ENCODE measurements around the gene BDP1. TPM values are rescaled to one million over a fixed set of nuclear protein-coding genes. Genes with fewer than 3 reads are reported as not detected.

BDP1 gene
- polyA plus RNA-seq, 1 donor from 2014 or later: 83.7 TPM

DNA sequence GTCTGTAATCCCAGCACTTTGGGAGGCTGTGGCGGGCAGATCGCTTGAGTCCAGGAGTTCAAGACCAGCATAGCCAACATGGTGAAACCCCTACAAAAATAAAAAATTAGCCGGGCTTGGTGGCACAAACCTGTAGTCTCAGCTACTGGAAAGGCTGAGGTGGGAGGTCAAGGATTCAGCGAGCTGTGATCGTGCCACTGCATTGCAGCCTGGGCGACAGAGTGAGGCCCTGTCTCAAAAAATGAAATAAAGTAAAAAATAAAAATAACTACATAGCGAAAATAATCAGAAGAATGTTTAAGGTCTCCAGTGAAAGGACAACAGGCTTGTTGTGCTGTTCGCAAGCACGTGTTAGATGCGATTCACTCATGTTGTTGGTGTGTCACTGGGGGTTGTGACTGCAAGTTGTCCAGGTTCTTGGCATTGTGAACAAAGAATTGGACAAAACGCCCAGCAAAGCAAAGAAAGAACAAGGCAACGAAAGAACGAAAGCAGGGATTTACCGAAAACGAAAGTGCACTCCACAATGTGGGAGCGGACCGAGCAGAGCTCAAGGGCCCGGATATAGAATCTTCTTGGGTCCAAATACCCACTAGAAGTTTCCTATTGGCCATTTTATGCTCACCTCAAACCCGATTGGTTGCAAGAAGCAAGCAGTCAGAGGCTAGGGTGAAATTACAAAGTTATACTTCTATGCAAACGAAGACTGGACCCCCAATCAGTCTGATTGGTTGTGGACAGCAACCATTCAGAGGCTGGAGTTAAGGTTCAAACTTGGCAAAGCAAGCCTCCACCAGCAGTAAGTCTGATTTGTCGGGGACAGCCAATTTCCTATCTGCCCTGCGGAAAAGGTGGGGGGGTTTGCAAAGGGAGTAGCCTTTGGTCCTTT lies 130.8 kb downstream of the BDP1 start:
- TF ChIP-seq REST (IDR thresholded peaks at IDR 0.05; ENCODE audit: borderline replicate concordance): no peak
- TF ChIP-seq EZH2 (IDR thresholded peaks at IDR 0.05; ENCODE audit: borderline replicate concordance, insufficient read depth, low read length, poor library complexity, severe bottlenecking): no peak
- TF ChIP-seq POLR2AphosphoS5 (IDR thresholded peaks at IDR 0.05): no peak
- no peak for TF ChIP-seq CTCF (IDR thresholded peaks at IDR 0.05; ENCODE audit: poor library complexity, severe bottlenecking)
- no peak for TF ChIP-seq TAF1 (IDR thresholded peaks at IDR 0.05; ENCODE audit: low read depth)
- TF ChIP-seq EP300 (conservative IDR thresholded peaks at IDR 0.05; ENCODE audit: poor library complexity, severe bottlenecking): no peak
- no peak for TF ChIP-seq RAD21 (conservative IDR thresholded peaks at IDR 0.05)
- no peak for TF ChIP-seq SMC3 (conservative IDR thresholded peaks at IDR 0.05; ENCODE audit: poor library complexity)
- TF ChIP-seq MXI1 (conservative IDR thresholded peaks at IDR 0.05; ENCODE audit: poor library complexity, severe bottlenecking): no peak
- Histone ChIP-seq H2AFZ (ENCODE audit: low read depth, low read length) (peak overlapping the region; percentile 80), H3K9me3 (ENCODE audit: low read length) (no peaks in the 10 kb centered on the region), H3K79me2 (replicated peaks; ENCODE audit: insufficient read depth, low read length) (no peaks in the 10 kb centered on the region), H3F3A (ENCODE audit: insufficient read depth, low read length, poor library complexity, severe bottlenecking) (no peaks in the 10 kb centered on the region), H3K9me2 (ENCODE audit: insufficient read depth, low read length) (no peaks in the 10 kb centered on the region), H3K9ac (ENCODE audit: low read length) (peak overlapping the region; percentile 70), H3K4me2 (ENCODE audit: low read length) (peak overlapping the region; percentile 70), H3K4me3 (ENCODE audit: low read length) (peak overlapping the region; percentile 98), H3K27me3 (ENCODE audit: insufficient read depth, low read depth, low read length) (no peaks in the 10 kb centered on the region), H3K36me3 (ENCODE audit: insufficient read depth, low read length) (no peaks in the 10 kb centered on the region), H4K20me1 (ENCODE audit: insufficient read depth) (no peaks in the 10 kb centered on the region), H3K27ac (ENCODE audit: low read length) (no peak overlapping the region)

DNA sequence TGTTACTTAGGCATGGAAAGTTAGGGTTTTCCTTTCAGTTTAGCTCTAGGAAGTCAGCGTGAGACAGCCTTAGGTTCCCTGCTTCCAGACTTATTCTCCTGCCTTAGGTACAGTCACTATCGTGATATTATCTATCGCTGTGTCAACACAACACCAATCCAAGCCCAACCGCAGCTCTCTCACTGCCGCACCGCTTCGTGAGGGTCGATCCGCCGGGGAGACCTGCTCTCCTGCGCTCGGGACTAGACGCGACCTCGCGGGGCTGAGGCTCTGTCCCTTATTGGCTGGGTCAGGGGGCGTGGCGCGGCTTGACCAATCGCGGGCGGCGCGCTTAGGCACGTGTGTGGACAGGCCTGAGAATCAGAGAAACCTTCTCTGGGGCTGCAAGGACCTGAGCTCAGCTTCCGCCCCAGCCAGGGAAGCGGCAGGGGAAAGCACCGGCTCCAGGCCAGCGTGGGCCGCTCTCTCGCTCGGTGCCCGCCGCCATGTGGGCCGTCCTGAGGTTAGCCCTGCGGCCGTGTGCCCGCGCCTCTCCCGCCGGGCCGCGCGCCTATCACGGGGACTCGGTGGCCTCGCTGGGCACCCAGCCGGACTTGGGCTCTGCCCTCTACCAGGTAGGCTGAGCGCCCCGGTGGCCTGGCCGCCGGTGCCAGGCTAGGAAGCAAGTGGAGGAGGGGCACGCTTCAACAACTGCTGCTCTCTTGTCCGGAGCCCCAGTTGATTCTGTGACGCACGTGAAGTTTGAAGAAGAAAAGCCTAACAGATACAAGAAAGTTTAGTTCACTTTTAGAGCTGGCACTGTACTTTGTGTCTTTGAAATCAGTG lies 131.7 kb downstream of the BDP1 start, which contains the start of gene MCCC2:
Gene MCCC2, plus strand, starts transcription at position 400 of the 825 bp plus-strand sequence. Its CDS starts 86 bp downstream, at position 486.
- peak within 1 kb of the TSS; percentile 93 for H2AFZ ChIP-seq (ENCODE audit: low read depth, low read length)
- H3K9me3 ChIP-seq (ENCODE audit: low read length): no peaks in the 10 kb centered on the region
- peak within 1 kb of the TSS; percentile 98 for H3K4me3 ChIP-seq (ENCODE audit: low read length)
- H3K9ac ChIP-seq (ENCODE audit: low read length): peak within 1 kb of the TSS; percentile 70
- no peaks in the 10 kb centered on the region for H3F3A ChIP-seq (ENCODE audit: insufficient read depth, low read length, poor library complexity, severe bottlenecking)
- no peak within 1 kb of the TSS for H3K27ac ChIP-seq (ENCODE audit: low read length)
- no peaks in the 10 kb centered on the region for H3K36me3 ChIP-seq (ENCODE audit: insufficient read depth, low read length)
- no peak for TF ChIP-seq CTCF (IDR thresholded peaks at IDR 0.05; ENCODE audit: poor library complexity, severe bottlenecking)
- TF ChIP-seq RAD21 (conservative IDR thresholded peaks at IDR 0.05): peak; percentile 48
- TF ChIP-seq SMC3 (conservative IDR thresholded peaks at IDR 0.05; ENCODE audit: poor library complexity): peak; percentile 41
- TF ChIP-seq POLR2AphosphoS5 (IDR thresholded peaks at IDR 0.05): peak; percentile 39
- no peak for TF ChIP-seq EZH2 (IDR thresholded peaks at IDR 0.05; ENCODE audit: borderline replicate concordance, insufficient read depth, low read length, poor library complexity, severe bottlenecking)
- peak; percentile 71 for TF ChIP-seq TAF1 (IDR thresholded peaks at IDR 0.05; ENCODE audit: low read depth)
- no peak for TF ChIP-seq EP300 (conservative IDR thresholded peaks at IDR 0.05; ENCODE audit: poor library complexity, severe bottlenecking)
- no peak for TF ChIP-seq REST (IDR thresholded peaks at IDR 0.05; ENCODE audit: borderline replicate concordance)
- TF ChIP-seq MXI1 (conservative IDR thresholded peaks at IDR 0.05; ENCODE audit: poor library complexity, severe bottlenecking): peak; percentile 93
- no peaks in the 10 kb centered on the region for H3K79me2 ChIP-seq (replicated peaks; ENCODE audit: insufficient read depth, low read length)
- H3K4me2 ChIP-seq (ENCODE audit: low read length): peak within 1 kb of the TSS; percentile 70
- H4K20me1 ChIP-seq (ENCODE audit: insufficient read depth): no peaks in the 10 kb centered on the region
- no peaks in the 10 kb centered on the region for H3K27me3 ChIP-seq (ENCODE audit: insufficient read depth, low read depth, low read length)
- no peaks in the 10 kb centered on the region for H3K9me2 ChIP-seq (ENCODE audit: insufficient read depth, low read length)
